Measurements from ENCODE around the gene NFIB. TPM values are rescaled to one million over a fixed set of nuclear protein-coding genes. Genes with fewer than 3 reads are reported as not detected.

NFIB gene
- total RNA-seq, 2 donors from 2014 or later = 131 to 165 TPM

- Histone ChIP-seq H3K36me3 (no peaks in the 10 kb centered on the region), H3K4me1 (replicated peaks) (peaks cover 6% of the 10 kb centered on the region), H3K27ac (peak overlapping the region; percentile 98 to 99), H3K27me3 (replicated peaks; ENCODE audit: insufficient read depth) (no peaks in the 10 kb centered on the region), H3K9me3 (no peaks in the 10 kb centered on the region), H3K4me3 (no peak overlapping the region)
- 29% methylated on average over 2 of the region's 2 CpGs for WGBS
- TF ChIP-seq POLR2A (IDR thresholded peaks at IDR 0.05) (no peak), CTCF (IDR thresholded peaks at IDR 0.05) (no peak), POLR2AphosphoS5 (IDR thresholded peaks at IDR 0.05) (no peak)
- intact Hi-C loops (cut with DNase I) = loop anchor here (5.0 to 10.0 kb wide), 2 partner anchors 116 to 224 kb away; no protein-coding TSS in a partner anchor
- no peak for DNase-seq (ENCODE audit: low spot score)
Measured at GRCh38 chr9:14318361-14318760, 4.4 kb upstream of the NFIB start.

GRCh38 chr9:14317667-14318320 lies 3.9 kb upstream of the NFIB start:
- H3K4me1 ChIP-seq (replicated peaks) = peaks cover 6% of the 10 kb centered on the region
- peak overlapping the region in 1 of 2 donors; percentile 86 for H3K4me3 ChIP-seq
- intact Hi-C loops (cut with DNase I) = loop anchor here (5.0 to 10.0 kb wide), 2 partner anchors 115 to 223 kb away; no protein-coding TSS in a partner anchor

GRCh38 chr9:14316602-14317300 lies 2.8 kb upstream of the NFIB start:
- Histone ChIP-seq H3K36me3 (no peaks in the 10 kb centered on the region), H3K4me3 (peak overlapping the region; percentile 73 to 86), H3K9me3 (no peaks in the 10 kb centered on the region), H3K27ac (peak overlapping the region; percentile 98 to 99), H3K4me1 (replicated peaks) (peaks cover 6% of the 10 kb centered on the region), H3K27me3 (replicated peaks; ENCODE audit: insufficient read depth) (no peaks in the 10 kb centered on the region)
- WGBS = 36% methylated on average over 8 of the region's 8 CpGs
- no peak for DNase-seq (ENCODE audit: low spot score)
- intact Hi-C loops (cut with DNase I) = loop anchor here (5.0 to 10.0 kb wide), 2 partner anchors 114 to 222 kb away; no protein-coding TSS in a partner anchor
- TF ChIP-seq POLR2A (IDR thresholded peaks at IDR 0.05) (no peak), CTCF (IDR thresholded peaks at IDR 0.05) (no peak), POLR2AphosphoS5 (IDR thresholded peaks at IDR 0.05) (no peak)

More at GRCh38 chr9:14317667-14318320, 3.9 kb upstream of the NFIB start:
- H3K9me3 ChIP-seq = no peaks in the 10 kb centered on the region
- no peaks in the 10 kb centered on the region for H3K36me3 ChIP-seq
- TF ChIP-seq POLR2A (IDR thresholded peaks at IDR 0.05) (no peak), POLR2AphosphoS5 (IDR thresholded peaks at IDR 0.05) (no peak), CTCF (IDR thresholded peaks at IDR 0.05) (no peak)
- H3K27me3 ChIP-seq (replicated peaks; ENCODE audit: insufficient read depth) = no peaks in the 10 kb centered on the region
- 47% methylated on average over 4 of the region's 4 CpGs for WGBS
- no peak for DNase-seq (ENCODE audit: low spot score)
- peak overlapping the region; percentile 98 to 99 for H3K27ac ChIP-seq

GRCh38 chr9:14315875-14316601 lies 2.1 kb upstream of the NFIB start:
- H3K27me3 ChIP-seq (replicated peaks; ENCODE audit: insufficient read depth) = no peaks in the 10 kb centered on the region
- H3K4me3 ChIP-seq = peak overlapping the region; percentile 73 to 86
- H3K9me3 ChIP-seq = no peaks in the 10 kb centered on the region
- 7% methylated on average over 42 of the region's 42 CpGs for WGBS
- no peaks in the 10 kb centered on the region for H3K36me3 ChIP-seq
- H3K27ac ChIP-seq = peak overlapping the region; percentile 98 to 99
- intact Hi-C loops (cut with DNase I) = loop anchor here (5.0 to 10.0 kb wide), 2 partner anchors 114 to 221 kb away; no protein-coding TSS in a partner anchor
- TF ChIP-seq POLR2AphosphoS5 (IDR thresholded peaks at IDR 0.05) (no peak), CTCF (IDR thresholded peaks at IDR 0.05) (no peak), POLR2A (IDR thresholded peaks at IDR 0.05) (no peak)
- H3K4me1 ChIP-seq (replicated peaks) = peaks cover 6% of the 10 kb centered on the region
- DNase-seq (ENCODE audit: low spot score) = peak; percentile 20
